ENCODE results near the gene RACGAP1.

The RACGAP1 gene

DNA sequence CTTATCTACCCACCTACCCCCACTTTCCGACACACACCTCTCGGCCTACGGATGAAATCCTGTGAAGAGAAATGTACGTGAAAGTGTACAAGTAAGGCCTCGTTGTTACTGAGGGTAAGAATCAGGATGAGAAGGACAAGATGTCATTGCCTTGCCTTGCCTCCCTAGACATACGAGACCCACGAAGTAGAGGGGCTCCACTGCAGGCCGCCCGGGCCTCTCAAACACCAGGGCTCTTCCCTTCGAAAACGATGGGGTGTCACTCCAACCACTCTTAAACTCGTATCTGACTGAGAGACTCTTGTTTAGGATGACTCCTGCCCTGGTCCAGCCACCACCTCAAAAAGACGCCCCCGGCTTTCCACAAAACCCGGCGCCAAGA is 498 bp downstream of the RACGAP1 start:
- peak overlapping the region; percentile 92 for H3K4me3 ChIP-seq (ENCODE audit: low read length)
- no peak for TF ChIP-seq ZNF274 (IDR thresholded peaks at IDR 0.05; ENCODE audit: low read depth, low read length)

DNA sequence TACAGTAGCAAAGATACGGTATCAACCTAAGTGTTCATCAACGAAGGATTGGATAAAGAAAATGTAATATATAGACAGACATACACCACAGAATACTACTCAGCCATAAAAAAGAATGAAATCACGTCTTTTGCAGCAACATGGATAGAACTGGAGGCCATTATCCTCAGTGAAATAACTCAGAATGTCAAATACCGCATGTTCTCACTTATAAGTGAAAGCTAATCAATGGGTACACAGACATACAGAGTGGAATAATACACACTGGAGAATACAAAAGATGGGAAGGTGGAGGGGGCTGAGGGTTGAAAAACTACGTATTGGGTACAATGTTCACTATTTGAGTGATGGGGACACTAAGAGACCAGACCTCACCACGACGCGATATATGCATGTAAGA is 1.1 kb downstream of the RACGAP1 start:
- no peak for TF ChIP-seq ZNF274 (IDR thresholded peaks at IDR 0.05; ENCODE audit: low read depth, low read length)
- H3K4me3 ChIP-seq (ENCODE audit: low read length), result peak overlapping the region; percentile 92

DNA sequence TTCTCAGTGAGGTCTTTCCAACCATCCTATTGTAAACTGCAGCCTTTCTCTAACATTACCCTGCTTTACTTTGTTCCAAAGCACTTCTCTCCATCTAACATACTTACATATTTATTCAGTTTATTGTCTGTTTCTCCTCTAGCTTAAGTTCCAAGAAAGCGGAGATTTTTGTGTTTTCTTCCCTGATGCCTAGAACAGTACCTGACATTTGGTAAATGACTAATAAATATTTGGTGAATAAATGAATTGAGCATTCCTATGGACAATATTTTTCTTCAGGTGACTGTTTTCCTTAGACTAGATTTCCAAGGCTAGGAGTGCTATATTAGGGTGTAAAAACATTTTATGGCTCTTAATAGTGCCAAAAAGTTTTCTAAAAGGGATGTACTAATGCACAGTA is 2.4 kb downstream of the RACGAP1 start:
- no peak for TF ChIP-seq ZNF274 (IDR thresholded peaks at IDR 0.05; ENCODE audit: low read depth, low read length)

DNA sequence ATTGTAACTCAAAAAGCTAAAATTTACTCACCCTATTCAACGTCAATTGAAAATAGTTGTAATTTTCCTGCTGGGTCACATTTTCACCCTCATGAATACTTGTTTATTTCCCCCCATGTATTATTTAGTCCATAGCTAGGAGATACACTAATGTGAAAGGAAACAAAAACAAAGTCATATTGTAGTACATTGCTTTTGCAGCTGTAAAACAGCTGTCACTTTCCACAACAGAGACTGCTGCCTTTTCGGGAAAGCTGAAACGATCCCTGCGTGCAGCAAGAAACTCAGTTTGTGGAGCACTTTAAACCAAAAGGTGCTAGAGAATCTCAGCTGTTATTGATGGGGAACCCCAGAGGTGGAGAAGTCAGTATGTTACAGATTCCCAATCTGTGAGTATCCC is 4.3 kb downstream of the RACGAP1 start:
- H3K4me3 ChIP-seq (ENCODE audit: low read length), result no peak overlapping the region
- no peak for TF ChIP-seq ZNF274 (IDR thresholded peaks at IDR 0.05; ENCODE audit: low read depth, low read length)

More for the DNA sequence above, 2.4 kb downstream of the RACGAP1 start:
- no peak overlapping the region for H3K4me3 ChIP-seq (ENCODE audit: low read length)

DNA sequence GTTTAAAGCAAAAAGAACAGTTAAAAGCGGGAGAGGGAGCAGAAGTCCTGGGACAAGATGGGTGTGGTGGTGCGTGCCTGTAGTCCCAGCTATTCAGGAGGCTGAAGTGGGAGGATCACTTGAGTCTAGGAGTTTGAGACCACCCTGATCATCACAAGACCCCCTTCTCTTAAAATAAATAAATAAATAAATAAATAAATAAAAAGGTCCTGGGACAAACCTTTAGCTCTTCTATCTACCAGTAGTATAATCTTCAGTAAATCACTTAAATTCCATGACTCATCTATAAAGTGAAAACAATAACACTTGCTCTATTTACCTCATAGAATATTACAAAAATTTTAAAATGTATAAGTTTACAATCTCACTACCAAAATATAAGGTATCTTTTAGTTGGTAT is 5.8 kb downstream of the RACGAP1 start:
- TF ChIP-seq ZNF274 (IDR thresholded peaks at IDR 0.05; ENCODE audit: low read depth, low read length), result no peak
- H3K4me3 ChIP-seq (ENCODE audit: low read length), result no peak overlapping the region

DNA sequence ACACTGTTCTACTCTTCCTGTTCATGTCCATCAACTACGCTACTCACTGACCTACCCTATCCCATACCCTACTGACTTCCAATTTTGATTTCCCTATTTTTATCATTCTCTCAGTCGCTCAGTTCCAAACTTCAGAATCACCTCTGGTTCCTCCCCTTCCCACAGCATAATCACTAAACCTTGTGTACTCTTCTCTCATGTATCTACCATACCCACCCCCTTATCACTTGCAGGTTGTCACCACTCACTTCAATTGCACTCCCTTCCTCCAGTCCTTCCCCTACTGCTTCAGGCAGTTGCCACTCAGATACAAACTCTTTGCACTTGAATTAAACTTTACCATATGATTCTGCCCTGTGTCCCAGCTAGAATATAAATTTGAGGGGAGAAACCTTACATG is 6.3 kb downstream of the RACGAP1 start:
- no peak overlapping the region for H3K4me3 ChIP-seq (ENCODE audit: low read length)
- no peak for TF ChIP-seq ZNF274 (IDR thresholded peaks at IDR 0.05; ENCODE audit: low read depth, low read length)

DNA sequence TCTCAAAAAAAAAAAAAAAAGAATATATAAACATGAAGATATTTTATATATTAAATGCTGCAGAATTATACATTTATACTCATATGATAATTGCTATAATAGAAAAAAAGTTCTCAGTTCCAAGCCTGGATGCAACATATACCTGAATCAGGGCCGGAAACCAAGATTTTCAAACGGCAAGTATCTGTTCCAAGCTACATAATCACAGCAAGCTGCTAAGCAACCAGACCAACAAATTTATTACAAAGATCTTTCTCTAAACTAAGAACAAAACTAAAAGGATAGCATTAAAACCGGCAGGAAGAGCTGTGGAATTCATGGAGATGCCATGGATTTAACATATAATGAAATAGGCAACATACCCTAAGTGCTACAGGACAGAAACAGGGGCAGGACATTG is 7.1 kb downstream of the RACGAP1 start:
- no peak for TF ChIP-seq ZNF274 (IDR thresholded peaks at IDR 0.05; ENCODE audit: low read depth, low read length)
- no peak overlapping the region for H3K4me3 ChIP-seq (ENCODE audit: low read length)

DNA sequence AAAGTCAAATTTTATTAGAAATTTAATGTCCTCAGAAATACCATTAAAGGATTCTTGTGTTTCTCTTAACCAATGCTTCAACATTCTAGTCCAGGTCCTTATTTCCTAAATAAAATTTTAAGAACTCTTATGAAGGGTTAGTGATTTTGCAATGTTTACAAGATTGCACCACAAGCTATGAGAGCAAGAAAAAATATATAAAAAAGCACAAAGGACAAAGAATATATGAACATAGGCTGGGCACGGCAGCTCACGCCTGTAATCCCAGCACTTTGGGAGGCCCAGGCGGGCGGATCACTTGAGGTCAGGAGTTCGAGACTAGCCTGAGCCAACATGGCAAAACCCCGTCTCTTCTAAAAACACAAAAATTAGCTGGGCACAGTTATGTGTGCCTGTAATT is 7.7 kb downstream of the RACGAP1 start:
- no peak for TF ChIP-seq ZNF274 (IDR thresholded peaks at IDR 0.05; ENCODE audit: low read depth, low read length)
- no peak overlapping the region for H3K4me3 ChIP-seq (ENCODE audit: low read length)

DNA sequence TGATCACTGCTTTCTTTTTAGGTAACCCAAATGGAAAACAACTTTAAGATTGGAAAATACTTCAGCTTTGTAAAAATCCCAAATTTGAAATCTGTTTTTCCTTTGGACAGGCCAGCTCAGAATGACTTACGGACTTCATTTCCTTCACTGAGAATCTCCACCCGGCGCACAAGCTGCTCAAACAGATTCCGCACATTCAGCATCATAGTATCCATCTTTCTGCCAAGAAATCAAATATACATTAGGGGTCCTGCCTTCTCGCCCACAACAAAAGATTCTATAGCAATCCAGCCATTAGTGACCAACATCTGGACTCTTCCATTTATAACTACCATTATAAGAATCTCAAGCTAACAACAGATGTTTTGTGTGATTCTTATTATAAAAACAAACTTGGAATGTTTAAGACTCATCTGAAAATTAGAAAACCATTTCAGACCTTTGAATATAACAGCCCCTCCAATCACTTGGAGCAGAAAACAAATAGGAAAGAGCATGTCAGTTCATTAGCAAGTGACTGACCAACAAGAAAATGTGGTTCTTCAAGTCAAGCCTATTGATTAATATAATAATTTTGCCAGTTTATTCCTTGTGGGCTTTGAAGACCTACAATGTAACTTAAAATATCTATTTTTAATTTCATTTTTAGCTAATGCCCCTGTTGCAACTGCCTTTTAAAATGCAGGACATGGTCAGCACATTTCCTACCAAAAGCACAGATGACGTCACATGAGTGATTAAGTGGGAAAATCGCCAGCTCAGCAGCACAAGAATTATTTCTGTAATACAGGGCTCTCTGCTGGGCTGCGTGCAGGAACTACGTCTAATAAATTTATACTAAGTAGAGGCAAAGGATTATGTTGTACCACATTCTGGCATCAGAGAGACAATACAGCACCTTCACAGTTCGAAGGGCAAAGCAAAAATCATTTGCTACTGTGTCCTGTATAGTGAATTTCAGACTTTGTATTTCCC is 8.5 kb downstream of the RACGAP1 start:
- no peak overlapping the region for H3K4me3 ChIP-seq (ENCODE audit: low read length)
- no peak for TF ChIP-seq ZNF274 (IDR thresholded peaks at IDR 0.05; ENCODE audit: low read depth, low read length)

DNA sequence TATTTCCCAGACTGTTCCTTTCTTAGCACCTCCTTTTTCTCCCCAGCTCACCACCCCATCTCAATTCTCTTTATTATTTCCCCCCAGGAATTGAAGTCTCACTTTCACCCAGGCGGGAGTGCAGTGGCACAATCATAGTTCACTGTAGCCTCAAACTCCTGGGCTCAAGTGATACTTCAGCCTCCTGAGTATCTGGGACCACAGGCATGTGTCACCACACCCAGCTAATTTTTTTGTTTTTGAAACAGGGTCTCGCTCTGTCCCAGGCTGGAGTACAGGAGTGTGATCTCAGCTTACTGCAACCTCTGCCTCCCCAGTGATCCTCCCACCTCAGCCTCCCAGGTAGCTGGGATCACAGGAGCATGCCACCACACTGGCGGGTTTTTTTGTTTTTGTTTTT is 11.0 kb downstream of the RACGAP1 start:
- H3K4me3 ChIP-seq (ENCODE audit: low read length), result no peak overlapping the region
- no peak for TF ChIP-seq ZNF274 (IDR thresholded peaks at IDR 0.05; ENCODE audit: low read depth, low read length)

DNA sequence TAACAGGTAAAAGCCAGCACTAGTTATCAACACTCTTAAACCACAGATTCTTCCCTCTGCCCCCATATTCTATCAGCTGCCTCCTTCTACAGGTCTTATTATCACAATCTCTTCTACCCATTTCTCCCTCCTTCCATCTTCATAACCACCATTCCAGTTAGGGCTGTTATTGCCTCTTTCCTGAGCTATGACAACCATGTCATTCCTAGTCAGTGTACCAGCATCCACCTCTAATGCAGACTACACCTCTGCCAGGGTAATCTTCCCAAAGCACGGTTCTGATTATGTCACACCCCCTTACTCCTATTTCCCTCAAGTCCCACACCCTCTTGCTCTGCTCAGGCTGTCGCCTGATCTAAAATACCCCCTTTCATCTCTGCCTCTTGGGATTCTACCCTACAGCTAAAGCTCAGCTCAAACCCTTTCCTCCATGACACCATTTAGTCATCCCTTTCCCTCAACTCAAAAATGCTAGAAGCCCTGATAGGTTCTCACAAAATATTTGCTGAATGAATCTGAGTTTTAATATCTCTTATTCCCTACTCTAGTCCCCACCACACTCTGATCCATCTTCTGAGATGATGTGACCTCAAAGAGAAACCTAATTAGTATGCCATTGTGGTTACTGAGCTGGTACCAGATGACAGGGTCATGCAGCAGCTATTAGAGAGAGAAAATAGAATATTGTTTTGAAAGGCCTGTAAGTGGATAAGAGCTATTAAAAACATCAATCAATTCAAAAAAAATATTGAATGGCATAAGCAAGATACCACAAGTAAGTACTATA is 11.7 kb downstream of the RACGAP1 start:
- TF ChIP-seq ZNF274 (IDR thresholded peaks at IDR 0.05; ENCODE audit: low read depth, low read length), result no peak
- H3K4me3 ChIP-seq (ENCODE audit: low read length), result no peak overlapping the region

DNA sequence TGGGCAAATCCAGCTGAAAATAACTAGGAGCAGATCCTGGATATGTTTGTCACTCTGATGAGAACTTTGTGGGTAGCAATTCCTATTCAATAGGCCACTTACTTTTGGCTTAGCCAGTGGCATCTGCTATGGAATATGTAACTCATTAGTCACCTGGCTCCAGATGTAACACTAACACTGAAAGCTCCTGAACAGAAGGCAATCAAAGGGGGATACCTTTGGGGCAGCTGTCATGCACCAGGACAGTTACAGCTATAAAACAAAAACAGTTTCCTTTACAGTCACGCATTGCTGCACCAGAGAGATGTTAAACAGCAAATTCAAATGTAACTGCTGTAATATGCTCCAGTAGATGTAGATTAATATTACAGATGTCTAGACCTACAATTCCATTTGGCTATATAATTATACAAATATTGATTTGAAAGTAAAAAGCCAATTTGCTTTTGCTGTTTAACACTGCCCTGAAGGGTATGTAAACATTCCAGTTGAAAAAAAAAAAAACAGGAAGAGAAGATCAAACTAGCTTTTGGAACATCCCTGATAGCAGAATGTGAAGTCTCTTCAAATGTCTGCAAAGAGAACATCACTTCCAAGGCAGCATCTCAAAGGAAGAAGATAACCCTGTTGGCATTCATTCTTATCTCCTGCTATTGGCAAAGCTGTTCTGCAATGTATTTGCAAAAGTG is 18.4 kb downstream of the RACGAP1 start:
- TF ChIP-seq ZNF274 (IDR thresholded peaks at IDR 0.05; ENCODE audit: low read depth, low read length), result no peak

DNA sequence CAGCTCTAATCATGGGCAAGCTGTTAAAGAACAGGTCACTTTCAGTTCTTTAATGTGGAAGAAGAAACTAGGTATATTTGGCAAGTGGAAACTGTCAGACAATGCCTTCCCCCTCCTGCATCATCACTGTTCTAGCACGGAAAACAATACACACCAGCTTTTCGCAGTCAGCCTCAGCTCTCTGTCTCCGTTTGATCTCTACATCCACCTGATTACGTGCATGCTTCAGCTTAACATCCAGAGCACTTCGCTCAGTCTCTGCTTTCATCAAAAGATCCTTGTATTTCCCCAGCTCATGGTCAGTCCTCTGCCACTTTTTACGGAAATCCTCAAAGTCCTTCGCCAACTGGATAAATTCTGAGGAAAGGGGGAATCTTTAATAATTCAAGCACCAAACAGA is 19.0 kb downstream of the RACGAP1 start:
- H3K4me3 ChIP-seq (ENCODE audit: low read length), result peak overlapping the region; percentile 32; the same call in 1 of the 2 replicates
- TF ChIP-seq ZNF274 (IDR thresholded peaks at IDR 0.05; ENCODE audit: low read depth, low read length), result no peak

More for the DNA sequence above, 18.4 kb downstream of the RACGAP1 start:
- H3K4me3 ChIP-seq (ENCODE audit: low read length), result no peak overlapping the region; the same call in 1 of the 2 replicates

DNA sequence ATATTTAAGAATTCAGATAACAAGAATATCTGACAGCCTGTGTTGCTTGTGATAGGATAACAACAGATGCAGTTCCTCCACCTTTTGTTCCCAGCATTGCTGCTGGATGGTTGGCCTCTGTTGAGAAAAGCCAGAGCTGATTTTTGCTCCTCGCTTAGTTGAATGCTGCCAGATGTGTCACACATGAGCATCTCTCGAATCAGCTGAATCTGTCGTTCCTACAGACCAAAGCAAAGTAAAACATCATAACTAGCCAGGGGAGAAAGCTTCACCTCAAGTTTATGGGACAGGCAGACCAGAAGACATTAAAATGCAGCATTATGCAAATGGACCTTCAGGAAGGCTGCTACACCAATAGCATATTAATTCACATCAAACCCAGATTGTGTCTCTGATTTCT is 20.1 kb downstream of the RACGAP1 start:
- H3K4me3 ChIP-seq (ENCODE audit: low read length), result no peak overlapping the region
- no peak for TF ChIP-seq ZNF274 (IDR thresholded peaks at IDR 0.05; ENCODE audit: low read depth, low read length)

All from GM08714 (cell line).